Right cardiac atrium (tissue), 5 donors: ENCODE measurements around the gene RAB5B. TPM values are rescaled to one million over a fixed set of nuclear protein-coding genes. Genes with fewer than 3 reads are reported as not detected.

Experiments used
- ATAC-seq, 2 donors: fragments of 200-7000 bp; cut with Tn5 transposase; one replicate each; pipeline versions ENCODE4 v1.8.0 to v1.9.1; 2020; ENCODE audit warnings: moderate library complexity in 2 of 2, mild to moderate bottlenecking in 1 of 2
- DNase-seq, 3 donors: peaks; one replicate each; pipeline ENCODE4 v3.0.0-alpha.2; 2020
- H3K27ac ChIP-seq: one replicate; pipeline ENCODE4 v1.5.1; 2013; ENCODE audit warnings: mild to moderate bottlenecking, low read length, control low read depth, moderate library complexity
- H3K27me3 ChIP-seq: one replicate; pipeline ENCODE4 v1.6.1; 2013; ENCODE audit not compliant: control insufficient read depth, insufficient read depth
- H3K4me1 ChIP-seq: one replicate; pipeline ENCODE4 v1.6.1; 2013; ENCODE audit warnings: low read length; ENCODE audit not compliant: control insufficient read depth, insufficient read depth
- H3K4me3 ChIP-seq: one replicate; pipeline ENCODE4 v1.5.1; 2013; ENCODE audit warnings: low read length, control low read depth
- H3K9me3 ChIP-seq: one replicate; pipeline ENCODE4 v1.6.1; 2013; ENCODE audit warnings: low read length; ENCODE audit not compliant: control insufficient read depth
- WGBS: extraction: QIAGEN DNeasy Blood & Tissue Kit; methylation state at CpG from one replicate; pipeline ENCODE4 v1.1.7; 2013; 5-methylcytosine and 5-hydroxymethylcytosine counted together
- intact Hi-C, 4 donors: fragments of 100-400 bp; cut with DNase I; formaldehyde crosslinking; loops; one replicate each; pipeline versions ENCODE4 v1.11.0 to v1.14.0; 2022 to 2023
- polyA plus RNA-seq: library from polyadenylated mRNA; stranded (reverse); fragments of 200-250 nt; gene quantifications from one replicate; pipeline ENCODE4 v1.2.3, GENCODE V29; 2013
- total RNA-seq, 4 donors: library from RNA; stranded (reverse); fragmentation: NEBNext Ultra II Directional; extraction: Animal tissue kit (Norgen Biotek cat#: 25700); gene quantifications; one replicate each; pipeline ENCODE4 v1.2.1, GENCODE V29; 2021
- donor health status: healthy with polysubstance abuse.
- donor health status: DM: no; HTN: yes; CAD: no.
- donor health status: DM: no; HTN: no; CAD: no.
- donor health status: DM: no; HTN: yes; CAD: no; lungs with severe emphysema.
- donor health status: DM: yes; HTN: yes; CAD: no.

RAB5B gene
- total and polyA plus RNA-seq, 5 donors, result 86.4 to 132 (median 113) TPM

- WGBS, result 96% methylated on average over 1 of the region's 1 CpG
Observed at GRCh38 chr12:56018356-56018755, 44.5 kb downstream of the RAB5B start.

GRCh38 chr12:56020423-56021184 lies 46.7 kb downstream of the RAB5B start, which contains the start of gene IKZF4:
IKZF4 (plus strand) TSS chr12:56021043; CDS start chr12:56021494, 451 bp downstream.
- H3K27me3 ChIP-seq, result no peaks in the 10 kb centered on the region
- intact Hi-C loops, result no loop called here
- H3K27ac ChIP-seq, result peak within 1 kb of the TSS; percentile 82
- DNase-seq, result peak; percentile 50 to 85 (median 84)
- H3K9me3 ChIP-seq, result no peaks in the 10 kb centered on the region
- ATAC-seq, result peak; percentile 67 to 72
- no peak within 1 kb of the TSS for H3K4me3 ChIP-seq
- H3K4me1 ChIP-seq, result peaks cover 9% of the 10 kb centered on the region
- 11% methylated on average over 10 of the region's 10 CpGs for WGBS

More at GRCh38 chr12:56018356-56018755, 44.5 kb downstream of the RAB5B start:
- Histone ChIP-seq H3K4me1 (peaks cover 9% of the 10 kb centered on the region), H3K27me3 (no peaks in the 10 kb centered on the region), H3K4me3 (no peak overlapping the region), H3K27ac (no peak overlapping the region), H3K9me3 (no peaks in the 10 kb centered on the region)
- intact Hi-C loops, result no loop called here
- ATAC-seq, result no peak
- no peak for DNase-seq

- H3K4me3 ChIP-seq, result no peak overlapping the region
- intact Hi-C loops, result no loop called here
- H3K9me3 ChIP-seq, result no peaks in the 10 kb centered on the region
- H3K27ac ChIP-seq, result no peak overlapping the region
- peaks cover 9% of the 10 kb centered on the region for H3K4me1 ChIP-seq
- 44% methylated on average over 2 of the region's 2 CpGs for WGBS
- DNase-seq (no peak), ATAC-seq (no peak)
- no peaks in the 10 kb centered on the region for H3K27me3 ChIP-seq
Observed at GRCh38 chr12:56021889-56022497, 48.1 kb downstream of the RAB5B start.

- no peak overlapping the region for H3K27ac ChIP-seq
Observed at GRCh38 chr12:56028511-56029165, 54.8 kb downstream of the RAB5B start.

GRCh38 chr12:56029166-56029519 lies 55.3 kb downstream of the RAB5B start:
- no peak for ATAC-seq
- no peak overlapping the region for H3K27ac ChIP-seq

More at GRCh38 chr12:56028511-56029165, 54.8 kb downstream of the RAB5B start:
- H3K4me1 ChIP-seq, result no peaks in the 10 kb centered on the region
- 74% methylated on average over 4 of the region's 5 CpGs for WGBS
- intact Hi-C loops, result no loop called here
- ATAC-seq, result peak in 1 of 2 donors; percentile 24
- no peak for DNase-seq
- no peak overlapping the region for H3K4me3 ChIP-seq
- H3K9me3 ChIP-seq, result no peaks in the 10 kb centered on the region
- no peaks in the 10 kb centered on the region for H3K27me3 ChIP-seq

GRCh38 chr12:56029666-56030293 lies 55.9 kb downstream of the RAB5B start:
- Histone ChIP-seq H3K27ac (no peak overlapping the region), H3K27me3 (no peaks in the 10 kb centered on the region), H3K4me3 (no peak overlapping the region), H3K9me3 (no peaks in the 10 kb centered on the region), H3K4me1 (no peaks in the 10 kb centered on the region)
- ATAC-seq, result peak; percentile 65 to 70
- no peak for DNase-seq
- intact Hi-C loops, result no loop called here
- WGBS, result 82% methylated on average over 6 of the region's 6 CpGs

More at GRCh38 chr12:56029166-56029519, 55.3 kb downstream of the RAB5B start:
- Histone ChIP-seq H3K27me3 (no peaks in the 10 kb centered on the region), H3K4me3 (no peak overlapping the region), H3K9me3 (no peaks in the 10 kb centered on the region), H3K4me1 (no peaks in the 10 kb centered on the region)
- DNase-seq, result no peak
- intact Hi-C loops, result no loop called here

- WGBS, result 93% methylated on average over 1 of the region's 1 CpG
- intact Hi-C loops, result no loop called here
Observed at GRCh38 chr12:56031987-56032386, 58.1 kb downstream of the RAB5B start.

GRCh38 chr12:56034586-56035332 lies 60.9 kb downstream of the RAB5B start:
- Histone ChIP-seq H3K27ac (no peak overlapping the region), H3K9me3 (no peaks in the 10 kb centered on the region), H3K27me3 (no peaks in the 10 kb centered on the region), H3K4me3 (no peak overlapping the region), H3K4me1 (no peaks in the 10 kb centered on the region)
- intact Hi-C loops, result no loop called here
- WGBS, result 86% methylated on average over 21 of the region's 21 CpGs
- ATAC-seq (peak in 1 of 2 donors; percentile 12), DNase-seq (peak in 1 of 3 donors; percentile 49)

More at GRCh38 chr12:56031987-56032386, 58.1 kb downstream of the RAB5B start:
- Histone ChIP-seq H3K4me3 (no peak overlapping the region), H3K27me3 (no peaks in the 10 kb centered on the region), H3K4me1 (no peaks in the 10 kb centered on the region), H3K9me3 (no peaks in the 10 kb centered on the region), H3K27ac (no peak overlapping the region)
- no peak for ATAC-seq
- DNase-seq, result no peak

- Histone ChIP-seq H3K9me3 (no peaks in the 10 kb centered on the region), H3K4me3 (no peak overlapping the region), H3K27ac (no peak overlapping the region), H3K27me3 (no peaks in the 10 kb centered on the region), H3K4me1 (no peaks in the 10 kb centered on the region)
- ATAC-seq (no peak), DNase-seq (no peak)
- intact Hi-C loops, result no loop called here
- WGBS, result 66% methylated on average over 2 of the region's 2 CpGs
Observed at GRCh38 chr12:56037161-56037560, 63.3 kb downstream of the RAB5B start.

- H3K4me1 ChIP-seq, result peaks cover 2% of the 10 kb centered on the region
- DNase-seq (no peak), ATAC-seq (no peak)
- 72% methylated on average over 2 of the region's 2 CpGs for WGBS
- no peaks in the 10 kb centered on the region for H3K27me3 ChIP-seq
- H3K4me3 ChIP-seq, result no peak overlapping the region
- no peaks in the 10 kb centered on the region for H3K9me3 ChIP-seq
- H3K27ac ChIP-seq, result no peak overlapping the region
- intact Hi-C loops, result no loop called here
Observed at GRCh38 chr12:56038022-56038655, 64.3 kb downstream of the RAB5B start.
